GM18909 (cell line): Measurements from ENCODE around the gene MAP2K3.

ENCODE experiments used
- ATAC-seq: cut with Tn5 transposase; IDR thresholded peaks from one replicate; pipeline ENCODE4 v1.9.1; 2021; ENCODE audit warnings: mild to moderate bottlenecking; ENCODE audit not compliant: unreplicated experiment, poor library complexity

MAP2K3 gene

DNA sequence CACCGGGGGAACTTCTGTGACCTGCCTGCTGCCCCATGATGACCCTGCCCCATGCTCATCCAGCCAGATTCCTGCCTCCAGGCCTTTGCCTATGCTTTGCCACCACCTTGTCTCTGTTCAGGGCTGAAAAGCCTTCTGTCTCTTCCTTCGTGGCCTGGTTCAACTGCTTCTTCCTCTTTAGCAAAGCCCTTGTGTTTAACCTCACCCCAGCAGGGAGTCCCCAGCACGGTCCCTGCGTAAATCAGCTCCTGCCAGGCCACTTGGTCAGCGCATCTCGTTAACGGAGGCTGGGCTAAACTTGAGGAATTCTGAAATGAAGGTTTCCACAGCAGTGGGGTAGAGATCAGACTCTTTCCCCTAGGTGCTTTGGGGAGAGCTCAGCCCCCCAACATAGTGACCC lies 75.5 kb downstream of the MAP2K3 start:
- no peak for ATAC-seq

DNA sequence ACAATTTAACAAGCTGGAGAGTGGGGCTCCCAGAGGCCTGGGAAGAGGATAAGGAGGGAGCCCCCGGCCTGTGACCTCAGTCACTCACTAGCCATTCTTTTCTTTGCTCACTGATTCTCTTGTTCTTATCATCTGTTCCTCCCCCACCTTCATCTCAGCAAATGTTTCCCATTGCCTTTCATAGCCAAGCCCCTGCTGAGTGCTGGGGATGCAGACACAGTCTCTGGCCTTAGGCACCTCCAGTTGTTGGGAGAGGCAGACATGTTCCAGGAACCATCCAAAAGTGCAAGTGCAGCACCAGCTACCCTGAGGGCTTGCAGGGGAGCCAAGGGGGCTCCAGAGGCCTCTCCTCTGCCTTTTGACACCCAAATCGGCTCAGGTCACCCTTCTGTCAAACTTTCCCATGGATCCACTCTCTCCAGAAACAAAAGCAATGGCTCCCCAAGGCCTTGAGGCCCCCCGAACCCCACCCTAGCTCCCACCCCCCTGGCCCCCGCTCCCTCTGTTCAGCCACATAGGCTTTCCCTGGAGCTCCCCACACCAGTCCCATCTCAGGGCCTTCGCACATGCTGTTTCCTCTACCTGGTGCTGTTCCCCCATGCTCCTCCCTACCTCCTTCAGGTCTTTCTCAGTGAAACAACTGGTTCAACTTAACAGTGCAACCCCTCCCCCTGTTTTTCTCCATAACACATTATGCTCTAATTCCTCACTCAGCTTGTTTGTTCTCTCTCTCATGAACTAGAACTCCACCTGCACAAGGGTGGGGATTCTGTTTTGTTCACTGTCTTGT lies 76.7 kb downstream of the MAP2K3 start:
- no peak for ATAC-seq

DNA sequence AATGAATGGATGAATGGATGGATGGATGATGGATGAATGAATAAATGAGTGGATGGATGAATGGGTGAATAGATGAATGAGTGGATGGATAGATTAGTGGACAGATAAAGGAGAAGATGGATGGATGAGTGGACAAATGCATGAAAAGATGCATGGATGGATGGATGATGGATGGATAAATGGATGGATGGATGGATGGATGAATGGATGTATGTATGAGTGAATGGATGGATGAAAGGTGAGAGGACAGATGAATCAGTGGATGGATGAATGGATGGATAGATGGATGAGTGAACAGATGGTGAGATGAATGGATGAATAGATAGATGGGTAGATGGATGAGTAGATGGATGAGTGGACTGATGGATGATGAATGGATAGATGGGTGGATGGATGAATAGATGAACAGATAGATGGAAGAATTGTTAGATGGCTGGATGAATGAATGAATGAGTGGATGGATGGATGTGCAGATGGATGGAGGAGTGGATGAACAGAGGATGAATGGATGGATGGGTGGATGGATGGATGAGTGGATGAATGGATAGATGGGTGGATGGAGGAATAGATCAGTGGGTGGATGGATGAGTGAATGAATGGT lies 77.9 kb downstream of the MAP2K3 start:
- ATAC-seq = no peak

- ATAC-seq = no peak
These were observed 79.5 kb downstream of the MAP2K3 start for GRCh38 chr17:21363776-21364642.
